ENCODE data around the gene SMIM7. TPM values are rescaled to one million over a fixed set of nuclear protein-coding genes. Genes with fewer than 3 reads are reported as not detected.

SMIM7 gene
- 56.9 TPM for polyA plus RNA-seq (2013, experiment 1 of 2)
- 64.7 TPM for polyA plus RNA-seq (2013, experiment 2 of 2)

- H3K4me1 ChIP-seq (ENCODE audit: insufficient read depth, low read length) = no peaks in the 10 kb centered on the region
- H3K9ac ChIP-seq (ENCODE audit: low read depth, low read length) = peak within 1 kb of the TSS; percentile 93
- H3K27ac ChIP-seq (ENCODE audit: low read depth, low read length) = peak within 1 kb of the TSS; percentile 97
- H3K9me3 ChIP-seq (ENCODE audit: insufficient read depth, low read depth, low read length) = no peaks in the 10 kb centered on the region
- peak within 1 kb of the TSS; percentile 94 for H3K4me3 ChIP-seq (ENCODE audit: low read length)
- H3K27me3 ChIP-seq (ENCODE audit: insufficient read depth, low read length) = peaks cover 16% of the 10 kb centered on the region
- H3K36me3 ChIP-seq (ENCODE audit: insufficient read depth, low read length) = peaks cover 37% of the 10 kb centered on the region
- under 1% methylated on average over 60 of the region's 60 CpGs for WGBS
Measured at GRCh38 chr19:16659832-16660708, at the start of gene SMIM7. Gene SMIM7 (minus strand): TSS chr19:16660144. CDS start chr19:16660110, 34 bp downstream.

- H3K27me3 ChIP-seq (ENCODE audit: insufficient read depth, low read length) = no peaks in the 10 kb centered on the region
- H3K9me3 ChIP-seq (ENCODE audit: insufficient read depth, low read depth, low read length) = no peaks in the 10 kb centered on the region
- no peak overlapping the region for H3K4me3 ChIP-seq (ENCODE audit: low read length)
- H3K27ac ChIP-seq (ENCODE audit: low read depth, low read length) = no peak overlapping the region
- no peaks in the 10 kb centered on the region for H3K4me1 ChIP-seq (ENCODE audit: insufficient read depth, low read length)
- H3K9ac ChIP-seq (ENCODE audit: low read depth, low read length) = no peak overlapping the region
- H3K36me3 ChIP-seq (ENCODE audit: insufficient read depth, low read length) = no peaks in the 10 kb centered on the region
- WGBS = 88% methylated on average over 4 of the region's 4 CpGs
Measured at GRCh38 chr19:16703677-16704076, 43.7 kb upstream of the SMIM7 start.

DNA sequence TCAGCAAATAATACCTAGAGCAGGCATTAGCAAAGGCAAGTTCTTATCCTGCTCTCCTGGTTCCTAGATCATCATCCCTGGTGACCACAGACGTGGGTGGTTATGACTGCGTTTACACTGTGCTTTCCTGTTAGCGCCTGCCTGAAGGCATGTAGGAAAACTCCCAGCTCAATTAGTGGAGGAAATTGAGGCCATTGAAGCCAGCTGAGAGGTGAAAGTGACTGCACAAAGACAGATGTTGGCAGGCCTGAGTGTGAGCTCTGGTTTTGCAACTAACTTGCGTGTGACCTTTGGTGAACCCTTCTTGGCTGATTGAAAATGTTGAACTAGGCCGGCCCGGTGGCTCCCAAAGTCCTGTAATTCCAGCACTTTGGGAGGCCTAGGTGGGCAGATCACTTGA, 42.2 kb upstream of the SMIM7 start:
- H3K27ac ChIP-seq (ENCODE audit: low read depth, low read length) = no peak overlapping the region
- no peaks in the 10 kb centered on the region for H3K4me1 ChIP-seq (ENCODE audit: insufficient read depth, low read length)
- WGBS = 86% methylated on average over 6 of the region's 6 CpGs
- H3K9me3 ChIP-seq (ENCODE audit: insufficient read depth, low read depth, low read length) = no peaks in the 10 kb centered on the region
- H3K9ac ChIP-seq (ENCODE audit: low read depth, low read length) = no peak overlapping the region
- no peaks in the 10 kb centered on the region for H3K36me3 ChIP-seq (ENCODE audit: insufficient read depth, low read length)
- H3K4me3 ChIP-seq (ENCODE audit: low read length) = no peak overlapping the region
- no peaks in the 10 kb centered on the region for H3K27me3 ChIP-seq (ENCODE audit: insufficient read depth, low read length)

GRCh38 chr19:16698914-16699313, 39.0 kb upstream of the SMIM7 start:
- no peaks in the 10 kb centered on the region for H3K4me1 ChIP-seq (ENCODE audit: insufficient read depth, low read length)
- H3K9me3 ChIP-seq (ENCODE audit: insufficient read depth, low read depth, low read length) = no peaks in the 10 kb centered on the region
- H3K27me3 ChIP-seq (ENCODE audit: insufficient read depth, low read length) = no peaks in the 10 kb centered on the region
- no peak overlapping the region for H3K9ac ChIP-seq (ENCODE audit: low read depth, low read length)
- H3K36me3 ChIP-seq (ENCODE audit: insufficient read depth, low read length) = no peaks in the 10 kb centered on the region
- H3K27ac ChIP-seq (ENCODE audit: low read depth, low read length) = no peak overlapping the region
- no peak overlapping the region for H3K4me3 ChIP-seq (ENCODE audit: low read length)
- WGBS = 88% methylated on average over 4 of the region's 5 CpGs

DNA sequence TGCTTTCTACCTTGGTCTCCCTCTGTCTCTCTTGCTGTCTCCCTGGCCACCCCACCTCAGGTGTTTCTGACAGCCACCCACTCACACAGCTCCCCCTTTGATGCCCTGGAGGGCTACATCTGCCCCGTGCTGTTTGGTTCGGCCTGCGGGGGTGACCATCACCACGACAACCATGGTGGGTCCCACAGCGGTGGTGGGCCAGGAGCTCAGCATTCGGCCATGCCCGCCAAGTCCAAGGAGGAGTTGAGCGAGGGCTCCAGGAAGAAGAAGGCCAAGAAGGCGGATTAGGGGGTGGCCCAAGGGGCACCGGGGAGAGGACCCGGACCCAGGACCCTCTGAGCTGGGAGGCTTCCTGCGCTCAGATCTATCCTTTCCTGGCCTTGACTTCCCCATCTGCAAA, 28.1 kb upstream of the SMIM7 start:
- WGBS = 97% methylated on average over 12 of the region's 12 CpGs
- no peaks in the 10 kb centered on the region for H3K36me3 ChIP-seq (ENCODE audit: insufficient read depth, low read length)
- H3K9ac ChIP-seq (ENCODE audit: low read depth, low read length) = no peak overlapping the region
- no peaks in the 10 kb centered on the region for H3K27me3 ChIP-seq (ENCODE audit: insufficient read depth, low read length)
- H3K4me3 ChIP-seq (ENCODE audit: low read length) = no peak overlapping the region
- H3K9me3 ChIP-seq (ENCODE audit: insufficient read depth, low read depth, low read length) = no peaks in the 10 kb centered on the region
- H3K4me1 ChIP-seq (ENCODE audit: insufficient read depth, low read length) = no peaks in the 10 kb centered on the region
- no peak overlapping the region for H3K27ac ChIP-seq (ENCODE audit: low read depth, low read length)

DNA sequence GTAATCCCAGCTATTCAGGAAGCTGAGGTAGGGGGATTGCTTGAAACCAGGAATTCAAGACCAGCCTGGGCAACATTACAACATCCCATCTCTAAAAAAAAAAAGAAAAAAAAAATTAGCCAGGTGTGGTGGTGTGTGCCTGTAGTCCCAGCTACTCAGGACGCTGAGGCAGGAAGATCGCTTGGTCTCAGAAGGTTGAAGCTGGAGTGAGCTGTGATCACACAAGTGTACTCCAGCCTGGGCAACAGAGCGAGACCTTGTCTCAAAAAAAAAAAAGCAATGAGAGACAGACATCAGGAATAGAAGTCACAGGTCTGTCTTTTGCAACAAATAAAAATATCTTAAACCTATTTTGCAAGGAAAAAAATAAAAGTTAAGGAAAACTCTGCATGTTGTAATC, 24.3 kb upstream of the SMIM7 start:
- 91% methylated on average over 3 of the region's 3 CpGs for WGBS
- no peaks in the 10 kb centered on the region for H3K27me3 ChIP-seq (ENCODE audit: insufficient read depth, low read length)

DNA sequence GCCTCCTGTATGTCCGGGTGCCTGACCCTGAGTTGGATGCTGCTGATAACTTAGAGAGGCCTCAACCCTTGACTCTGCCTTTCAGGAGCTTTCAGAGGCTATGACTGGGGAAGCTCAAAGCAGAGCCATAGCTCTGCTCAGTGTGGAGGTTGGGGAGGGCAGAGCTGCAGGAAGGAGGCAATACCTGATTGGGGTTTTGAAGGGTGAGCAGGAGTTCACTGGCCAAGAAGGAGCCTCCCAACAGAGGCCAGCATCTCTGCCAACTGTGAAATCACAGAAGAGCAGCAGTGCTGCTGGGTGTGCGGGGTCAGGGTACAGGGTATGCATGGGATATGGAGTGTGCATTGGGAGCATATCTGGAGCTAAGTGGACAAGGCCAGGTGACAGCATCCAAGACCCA, 22.6 kb upstream of the SMIM7 start:
- 86% methylated on average over 2 of the region's 2 CpGs for whole genome bisulfite sequencing
- Histone ChIP-seq H3K4me3 (ENCODE audit: low read length) (no peak overlapping the region), H3K9ac (ENCODE audit: low read depth, low read length) (no peak overlapping the region)

More for the DNA sequence above, 24.3 kb upstream of the SMIM7 start:
- no peak overlapping the region for H3K9ac ChIP-seq (ENCODE audit: low read depth, low read length)
- no peaks in the 10 kb centered on the region for H3K9me3 ChIP-seq (ENCODE audit: insufficient read depth, low read depth, low read length)
- H3K27ac ChIP-seq (ENCODE audit: low read depth, low read length) = no peak overlapping the region
- H3K4me3 ChIP-seq (ENCODE audit: low read length) = no peak overlapping the region
- no peaks in the 10 kb centered on the region for H3K4me1 ChIP-seq (ENCODE audit: insufficient read depth, low read length)
- peaks cover 23% of the 10 kb centered on the region for H3K36me3 ChIP-seq (ENCODE audit: insufficient read depth, low read length)

GRCh38 chr19:16679811-16680210, 19.9 kb upstream of the SMIM7 start:
- Histone ChIP-seq H3K27ac (ENCODE audit: low read depth, low read length) (no peak overlapping the region), H3K27me3 (ENCODE audit: insufficient read depth, low read length) (no peaks in the 10 kb centered on the region), H3K9me3 (ENCODE audit: insufficient read depth, low read depth, low read length) (no peaks in the 10 kb centered on the region), H3K4me1 (ENCODE audit: insufficient read depth, low read length) (no peaks in the 10 kb centered on the region), H3K36me3 (ENCODE audit: insufficient read depth, low read length) (peaks cover 26% of the 10 kb centered on the region), H3K4me3 (ENCODE audit: low read length) (no peak overlapping the region), H3K9ac (ENCODE audit: low read depth, low read length) (no peak overlapping the region)
- 91% methylated on average over 11 of the region's 11 CpGs for WGBS

More for the DNA sequence above, 22.6 kb upstream of the SMIM7 start:
- Histone ChIP-seq H3K4me1 (ENCODE audit: insufficient read depth, low read length) (no peaks in the 10 kb centered on the region), H3K36me3 (ENCODE audit: insufficient read depth, low read length) (peaks cover 26% of the 10 kb centered on the region), H3K27ac (ENCODE audit: low read depth, low read length) (no peak overlapping the region), H3K27me3 (ENCODE audit: insufficient read depth, low read length) (no peaks in the 10 kb centered on the region), H3K9me3 (ENCODE audit: insufficient read depth, low read depth, low read length) (no peaks in the 10 kb centered on the region)

DNA sequence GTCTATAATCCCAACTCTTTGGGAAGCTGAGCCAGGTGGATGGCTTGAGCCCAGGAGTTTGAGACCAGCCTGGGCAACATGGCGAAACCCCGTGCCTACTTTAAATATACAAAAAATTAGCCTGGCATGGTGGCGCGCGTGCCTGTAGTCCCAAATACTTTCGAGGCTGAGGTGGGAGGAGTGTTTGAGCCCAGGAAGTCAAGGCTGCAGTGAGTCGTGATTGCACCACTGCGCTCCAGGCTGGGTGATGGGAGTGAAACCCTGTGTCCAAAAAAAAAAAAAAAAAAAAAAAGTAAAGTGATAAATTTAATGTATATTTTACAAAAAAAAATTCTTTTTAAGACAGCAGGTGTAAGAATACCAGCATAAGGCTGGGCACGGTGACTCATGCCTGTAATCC, 18.6 kb upstream of the SMIM7 start:
- peaks cover 26% of the 10 kb centered on the region for H3K36me3 ChIP-seq (ENCODE audit: insufficient read depth, low read length)
- no peak overlapping the region for H3K9ac ChIP-seq (ENCODE audit: low read depth, low read length)
- no peak overlapping the region for H3K4me3 ChIP-seq (ENCODE audit: low read length)
- no peaks in the 10 kb centered on the region for H3K27me3 ChIP-seq (ENCODE audit: insufficient read depth, low read length)
- H3K4me1 ChIP-seq (ENCODE audit: insufficient read depth, low read length) = no peaks in the 10 kb centered on the region
- H3K27ac ChIP-seq (ENCODE audit: low read depth, low read length) = no peak overlapping the region
- 95% methylated on average over 9 of the region's 9 CpGs for WGBS
- no peaks in the 10 kb centered on the region for H3K9me3 ChIP-seq (ENCODE audit: insufficient read depth, low read depth, low read length)

DNA sequence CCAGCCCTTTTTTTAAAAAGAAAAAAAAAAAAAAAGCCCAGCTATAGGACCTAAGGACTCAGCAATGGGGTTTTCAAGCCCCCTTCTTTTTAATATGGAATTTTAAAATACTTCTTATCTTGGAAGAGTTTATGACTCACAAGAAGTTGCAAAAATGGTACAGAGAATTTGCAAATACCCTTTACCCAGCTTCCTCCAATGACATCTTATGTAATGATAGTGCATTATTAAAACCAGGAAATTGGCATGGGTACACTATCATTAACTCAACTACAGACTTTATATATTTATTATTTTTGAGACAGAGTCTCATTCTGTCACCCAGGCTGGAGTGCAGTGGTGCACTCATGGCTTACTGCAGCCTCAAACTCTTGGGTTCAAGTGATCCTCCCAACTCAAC, 17.1 kb upstream of the SMIM7 start:
- Histone ChIP-seq H3K9me3 (ENCODE audit: insufficient read depth, low read depth, low read length) (no peaks in the 10 kb centered on the region), H3K27me3 (ENCODE audit: insufficient read depth, low read length) (no peaks in the 10 kb centered on the region), H3K9ac (ENCODE audit: low read depth, low read length) (no peak overlapping the region), H3K4me3 (ENCODE audit: low read length) (no peak overlapping the region), H3K36me3 (ENCODE audit: insufficient read depth, low read length) (peaks cover 21% of the 10 kb centered on the region), H3K27ac (ENCODE audit: low read depth, low read length) (no peak overlapping the region), H3K4me1 (ENCODE audit: insufficient read depth, low read length) (no peaks in the 10 kb centered on the region)

DNA sequence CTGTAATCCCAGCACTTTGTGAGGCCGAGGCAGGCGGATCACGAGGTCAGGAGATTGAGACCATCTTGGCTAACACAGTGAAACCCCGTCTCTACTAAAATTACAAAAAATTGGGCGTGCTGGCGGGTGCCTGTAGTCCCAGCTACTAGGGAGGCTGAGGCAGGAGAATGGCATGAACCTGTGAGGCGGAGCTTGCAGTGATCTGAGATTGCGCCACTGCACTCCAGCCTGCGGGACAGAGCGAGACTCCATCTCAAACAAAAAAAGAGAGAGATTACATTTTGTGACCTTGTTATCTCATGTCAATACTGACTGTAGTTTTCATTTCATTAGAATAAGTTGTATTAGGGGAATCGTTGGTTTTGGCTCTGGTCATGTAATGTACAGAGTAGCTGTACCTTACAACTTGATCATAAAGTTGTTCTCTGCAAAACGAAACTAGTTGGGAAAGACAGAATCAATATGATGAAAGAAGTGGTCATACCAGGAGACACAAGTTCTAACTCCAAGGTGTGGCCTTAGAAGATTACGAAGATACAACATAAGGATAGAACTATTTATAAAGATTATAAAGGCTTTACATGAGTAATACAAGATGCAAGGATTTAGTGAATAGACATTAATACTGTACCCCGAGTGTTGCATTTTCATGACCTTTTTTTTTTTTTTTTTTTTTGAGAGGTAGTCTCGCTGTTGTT, 16.3 kb upstream of the SMIM7 start:
- 94% methylated on average over 14 of the region's 15 CpGs for WGBS
- no peak overlapping the region for H3K9ac ChIP-seq (ENCODE audit: low read depth, low read length)
- H3K27me3 ChIP-seq (ENCODE audit: insufficient read depth, low read length) = no peaks in the 10 kb centered on the region
- H3K4me3 ChIP-seq (ENCODE audit: low read length) = no peak overlapping the region
- no peaks in the 10 kb centered on the region for H3K9me3 ChIP-seq (ENCODE audit: insufficient read depth, low read depth, low read length)
- peaks cover 15% of the 10 kb centered on the region for H3K36me3 ChIP-seq (ENCODE audit: insufficient read depth, low read length)
- H3K4me1 ChIP-seq (ENCODE audit: insufficient read depth, low read length) = no peaks in the 10 kb centered on the region
- no peak overlapping the region for H3K27ac ChIP-seq (ENCODE audit: low read depth, low read length)

All from HUES64 (cell line).